ENCODE data around the gene IL23R.
A peak's percentile ranks its signal among the peaks of the same experiment; 100 is the strongest.
"Not testable (repeated sequence)": the region's sequence is repeated elsewhere in the genome, so short reads cannot be mapped to it uniquely, and the experiment has no call there.

Gene IL23R

GRCh38 chr1:67146539-67146938 lies 19.7 kb upstream of the IL23R start:
- no peak overlapping the region for H3K4me3 ChIP-seq (ENCODE audit: low read depth, low read length, poor library complexity, severe bottlenecking)
- H3K9me2 ChIP-seq (ENCODE audit: low read depth, low read length) = no peaks in the 10 kb centered on the region
- peaks cover 12% of the 10 kb centered on the region for H3K4me1 ChIP-seq (ENCODE audit: insufficient read depth, low read length, severe bottlenecking)
- H3K79me2 ChIP-seq (ENCODE audit: insufficient read depth, low read length) = no peaks in the 10 kb centered on the region
- no peaks in the 10 kb centered on the region; the same call in 1 of the 2 replicates for H3F3A ChIP-seq (ENCODE audit: insufficient read depth, low read length)
- no peak overlapping the region for H3K9ac ChIP-seq (ENCODE audit: low read length)
- H2AFZ ChIP-seq (ENCODE audit: low read length) = no peak overlapping the region
- no peak overlapping the region for H3K27ac ChIP-seq (ENCODE audit: low read depth, low read length, poor library complexity, severe bottlenecking)
- no peaks in the 10 kb centered on the region for H3K9me3 ChIP-seq (ENCODE audit: low read length)
- TF ChIP-seq CTCF (IDR thresholded peaks at IDR 0.05; ENCODE audit: low read length) (no peak), EZH2 (IDR thresholded peaks at IDR 0.05; ENCODE audit: borderline replicate concordance, low read length) (no peak)
- H3K27me3 ChIP-seq (ENCODE audit: insufficient read depth, low read length) = no peaks in the 10 kb centered on the region
- H4K20me1 ChIP-seq (ENCODE audit: insufficient read depth, low read length) = no peaks in the 10 kb centered on the region
- H3K4me2 ChIP-seq (ENCODE audit: low read length) = no peak overlapping the region
- no peaks in the 10 kb centered on the region for H3K36me3 ChIP-seq (ENCODE audit: insufficient read depth, low read length)

- not testable (repeated sequence) for H3K9me3 ChIP-seq (ENCODE audit: low read length); H3F3A ChIP-seq (ENCODE audit: insufficient read depth, low read length); H3K9ac ChIP-seq (ENCODE audit: low read length); H3K79me2 ChIP-seq (ENCODE audit: insufficient read depth, low read length); H3K4me3 ChIP-seq (ENCODE audit: low read depth, low read length, poor library complexity, severe bottlenecking); H3K27ac ChIP-seq (ENCODE audit: low read depth, low read length, poor library complexity, severe bottlenecking); H3K9me2 ChIP-seq (ENCODE audit: low read depth, low read length); H3K27me3 ChIP-seq (ENCODE audit: insufficient read depth, low read length); H4K20me1 ChIP-seq (ENCODE audit: insufficient read depth, low read length); H3K36me3 ChIP-seq (ENCODE audit: insufficient read depth, low read length); H3K4me2 ChIP-seq (ENCODE audit: low read length); H2AFZ ChIP-seq (ENCODE audit: low read length)
- H3K4me1 ChIP-seq (ENCODE audit: insufficient read depth, low read length, severe bottlenecking) = peaks cover 12% of the 10 kb centered on the region
These were observed 18.3 kb upstream of the IL23R start for GRCh38 chr1:67147973-67148372.

- no peaks in the 10 kb centered on the region; the same call in 1 of the 2 replicates for H3F3A ChIP-seq (ENCODE audit: insufficient read depth, low read length)
- no peaks in the 10 kb centered on the region for H4K20me1 ChIP-seq (ENCODE audit: insufficient read depth, low read length)
- TF ChIP-seq EZH2 (IDR thresholded peaks at IDR 0.05; ENCODE audit: borderline replicate concordance, low read length) (no peak), CTCF (IDR thresholded peaks at IDR 0.05; ENCODE audit: low read length) (no peak)
- peak overlapping the region; percentile 36; the same call in 1 of the 2 replicates for H3K4me2 ChIP-seq (ENCODE audit: low read length)
- H3K9me2 ChIP-seq (ENCODE audit: low read depth, low read length) = no peaks in the 10 kb centered on the region
- peaks cover 12% of the 10 kb centered on the region for H3K4me1 ChIP-seq (ENCODE audit: insufficient read depth, low read length, severe bottlenecking)
- H3K9me3 ChIP-seq (ENCODE audit: low read length) = no peaks in the 10 kb centered on the region
- no peak overlapping the region; the same call in 1 of the 2 replicates for H3K9ac ChIP-seq (ENCODE audit: low read length)
- no peaks in the 10 kb centered on the region for H3K27me3 ChIP-seq (ENCODE audit: insufficient read depth, low read length)
- H2AFZ ChIP-seq (ENCODE audit: low read length) = peak overlapping the region; percentile 68
- no peaks in the 10 kb centered on the region for H3K36me3 ChIP-seq (ENCODE audit: insufficient read depth, low read length)
- no peaks in the 10 kb centered on the region for H3K79me2 ChIP-seq (ENCODE audit: insufficient read depth, low read length)
- no peak overlapping the region for H3K4me3 ChIP-seq (ENCODE audit: low read depth, low read length, poor library complexity, severe bottlenecking)
- no peak overlapping the region for H3K27ac ChIP-seq (ENCODE audit: low read depth, low read length, poor library complexity, severe bottlenecking)
These were observed 17.6 kb upstream of the IL23R start for GRCh38 chr1:67148516-67149178.
